Mucosa of rectum (tissue), 2 donors: ENCODE data around the gene SLC17A2.
A peak's percentile ranks its signal among the peaks of the same experiment; 100 is the strongest.

ENCODE experiments used
- H3K27ac ChIP-seq, 2 donors: one replicate each; pipeline ENCODE4 v1.7.0; 2013; ENCODE audit warnings: inconsistent platforms in 2 of 2, low read depth in 2 of 2, low read length in 2 of 2
- H3K27me3 ChIP-seq, 2 donors: one replicate each; pipeline ENCODE4 v1.7.0; 2013; ENCODE audit warnings: low read length in 2 of 2; ENCODE audit not compliant: control insufficient read depth in 2 of 2, insufficient read depth in 2 of 2
- H3K36me3 ChIP-seq, 2 donors: one replicate each; pipeline ENCODE4 v1.7.0; 2013; ENCODE audit warnings: low read length in 2 of 2; ENCODE audit not compliant: control insufficient read depth in 2 of 2, insufficient read depth in 2 of 2
- H3K4me1 ChIP-seq, 2 donors: one replicate each; pipeline ENCODE4 v1.7.0; 2013; ENCODE audit warnings: low read length in 2 of 2, mild to moderate bottlenecking in 1 of 2; ENCODE audit not compliant: control insufficient read depth in 2 of 2, insufficient read depth in 2 of 2
- H3K4me3 ChIP-seq, 2 donors: one replicate each; pipeline ENCODE4 v1.7.0; 2013; ENCODE audit warnings: low read length in 2 of 2
- H3K9ac ChIP-seq, 2 donors: one replicate each; pipeline ENCODE4 v1.7.0; 2013; ENCODE audit warnings: low read length in 2 of 2, low read depth in 1 of 2, mild to moderate bottlenecking in 1 of 2
- H3K9me3 ChIP-seq, 2 donors: one replicate each; pipeline ENCODE4 v1.7.0; 2013; ENCODE audit warnings: low read length in 2 of 2; ENCODE audit not compliant: control insufficient read depth in 2 of 2
- donor health status: healthy.
- donor health status: Normal muscosa, but diverticular disease.

The SLC17A2 gene

GRCh38 chr6:25889877-25890853 is 40.3 kb downstream of the SLC17A2 start:
- Histone ChIP-seq H3K4me3 (no peak overlapping the region), H3K9me3 (no peaks in the 10 kb centered on the region), H3K4me1 (peaks cover 0 to 4% of the 10 kb centered on the region in 2 donors), H3K36me3 (no peaks in the 10 kb centered on the region), H3K27me3 (no peaks in the 10 kb centered on the region), H3K27ac (no peak overlapping the region), H3K9ac (no peak overlapping the region)

GRCh38 chr6:25888626-25889025 is 41.9 kb downstream of the SLC17A2 start:
- peaks cover 0 to 4% of the 10 kb centered on the region in 2 donors for H3K4me1 ChIP-seq
- H3K27ac ChIP-seq = no peak overlapping the region
- H3K36me3 ChIP-seq = no peaks in the 10 kb centered on the region
- H3K27me3 ChIP-seq = no peaks in the 10 kb centered on the region
- no peak overlapping the region for H3K9ac ChIP-seq
- no peak overlapping the region for H3K4me3 ChIP-seq
- no peaks in the 10 kb centered on the region for H3K9me3 ChIP-seq

GRCh38 chr6:25886066-25886465 is 44.4 kb downstream of the SLC17A2 start:
- no peak overlapping the region for H3K27ac ChIP-seq

GRCh38 chr6:25883991-25884390 is 46.5 kb downstream of the SLC17A2 start:
- no peaks in the 10 kb centered on the region for H3K4me1 ChIP-seq
- no peaks in the 10 kb centered on the region for H3K27me3 ChIP-seq
- H3K27ac ChIP-seq = no peak overlapping the region
- no peak overlapping the region for H3K4me3 ChIP-seq
- no peaks in the 10 kb centered on the region for H3K9me3 ChIP-seq
- no peak overlapping the region for H3K9ac ChIP-seq
- no peaks in the 10 kb centered on the region for H3K36me3 ChIP-seq

More at GRCh38 chr6:25886066-25886465, 44.4 kb downstream of the SLC17A2 start:
- H3K9me3 ChIP-seq = no peaks in the 10 kb centered on the region
- no peaks in the 10 kb centered on the region for H3K27me3 ChIP-seq
- H3K4me1 ChIP-seq = peaks cover 0 to 4% of the 10 kb centered on the region in 2 donors
- H3K4me3 ChIP-seq = no peak overlapping the region
- no peaks in the 10 kb centered on the region for H3K36me3 ChIP-seq
- H3K9ac ChIP-seq = no peak overlapping the region

- Histone ChIP-seq H3K36me3 (no peaks in the 10 kb centered on the region), H3K4me1 (no peaks in the 10 kb centered on the region), H3K4me3 (no peak overlapping the region), H3K9me3 (no peaks in the 10 kb centered on the region), H3K27ac (no peak overlapping the region), H3K27me3 (no peaks in the 10 kb centered on the region), H3K9ac (no peak overlapping the region)
These were observed 47.0 kb downstream of the SLC17A2 start for GRCh38 chr6:25883536-25883935.

GRCh38 chr6:25882051-25882496 is 48.4 kb downstream of the SLC17A2 start:
- no peaks in the 10 kb centered on the region for H3K27me3 ChIP-seq
- H3K9ac ChIP-seq = no peak overlapping the region
- no peak overlapping the region for H3K27ac ChIP-seq
- no peaks in the 10 kb centered on the region for H3K9me3 ChIP-seq
- no peaks in the 10 kb centered on the region for H3K4me1 ChIP-seq
- peak overlapping the region in 1 of 2 donors; percentile 48 for H3K4me3 ChIP-seq
- no peaks in the 10 kb centered on the region for H3K36me3 ChIP-seq

GRCh38 chr6:25880601-25881000 is 49.9 kb downstream of the SLC17A2 start:
- Histone ChIP-seq H3K9me3 (no peaks in the 10 kb centered on the region), H3K27me3 (no peaks in the 10 kb centered on the region), H3K36me3 (no peaks in the 10 kb centered on the region), H3K4me1 (no peaks in the 10 kb centered on the region), H3K27ac (no peak overlapping the region), H3K9ac (no peak overlapping the region), H3K4me3 (no peak overlapping the region)

- Histone ChIP-seq H3K9ac (no peak overlapping the region), H3K9me3 (no peaks in the 10 kb centered on the region), H3K4me1 (no peaks in the 10 kb centered on the region), H3K36me3 (no peaks in the 10 kb centered on the region), H3K27me3 (no peaks in the 10 kb centered on the region), H3K27ac (no peak overlapping the region), H3K4me3 (no peak overlapping the region)
These were observed 51.7 kb downstream of the SLC17A2 start for GRCh38 chr6:25878721-25879322.

- no peaks in the 10 kb centered on the region for H3K9me3 ChIP-seq
- H3K4me3 ChIP-seq = no peak overlapping the region
- no peak overlapping the region for H3K9ac ChIP-seq
- no peak overlapping the region for H3K27ac ChIP-seq
- no peaks in the 10 kb centered on the region for H3K4me1 ChIP-seq
- H3K27me3 ChIP-seq = no peaks in the 10 kb centered on the region
- H3K36me3 ChIP-seq = no peaks in the 10 kb centered on the region
These were observed 54.4 kb downstream of the SLC17A2 start for GRCh38 chr6:25875926-25876602.

GRCh38 chr6:25875563-25875905 is 55.0 kb downstream of the SLC17A2 start:
- Histone ChIP-seq H3K36me3 (no peaks in the 10 kb centered on the region), H3K4me1 (no peaks in the 10 kb centered on the region), H3K4me3 (no peak overlapping the region), H3K9ac (no peak overlapping the region), H3K27me3 (no peaks in the 10 kb centered on the region), H3K9me3 (no peaks in the 10 kb centered on the region), H3K27ac (no peak overlapping the region)
